CD4-positive, alpha-beta T cell treated with Interleukin-4 for 4 hours (primary cell): Measurements from ENCODE around the gene SHROOM1.
A peak's percentile ranks its signal among the peaks of the same experiment; 100 is the strongest.
"Not testable (repeated sequence)": the region's sequence is repeated elsewhere in the genome, so short reads cannot be mapped to it uniquely, and the experiment has no call there.

Experiments
- DNase-seq: peaks from one replicate; pipeline ENCODE4 v3.0.0-alpha.2; 2020

SHROOM1 gene

DNA sequence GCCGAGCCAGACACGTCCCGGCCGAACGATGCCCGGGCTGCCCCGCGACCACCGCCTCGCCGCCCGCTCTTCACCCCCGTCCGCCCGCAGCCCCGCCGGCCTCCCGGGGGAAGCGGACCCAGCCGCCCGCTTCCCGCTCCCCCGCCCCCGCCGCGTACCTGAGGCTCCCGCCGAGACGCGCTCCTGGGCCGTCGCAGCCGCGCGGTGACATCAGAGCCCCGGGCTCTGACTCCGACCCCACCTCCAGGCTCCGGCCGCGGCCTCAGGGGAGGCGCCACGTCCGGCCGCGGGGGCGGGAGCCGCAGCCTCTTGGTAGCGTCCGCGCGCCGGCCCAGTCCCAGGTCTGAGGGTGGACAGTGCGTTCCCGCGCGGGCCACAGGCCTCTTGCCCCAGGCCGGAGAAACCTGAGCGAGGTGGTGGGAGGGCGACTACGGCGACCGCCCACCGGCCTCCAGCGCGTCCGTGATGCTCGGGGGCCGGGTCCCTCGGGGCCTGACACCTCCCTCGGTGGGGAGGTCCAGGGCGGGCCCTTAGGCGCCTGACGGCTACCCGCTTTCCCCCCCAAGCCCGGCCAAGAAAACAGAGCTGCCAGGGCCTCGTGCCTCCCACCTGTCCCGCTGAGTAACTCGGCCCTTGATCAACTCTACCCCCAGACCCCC, at the start of gene SHROOM1:
TSS of gene SHROOM1 (minus strand) at position 212 of the 659 bp plus-strand sequence. CDS start 4,507 bp downstream, outside the sequence.
- no peak for DNase-seq

DNA sequence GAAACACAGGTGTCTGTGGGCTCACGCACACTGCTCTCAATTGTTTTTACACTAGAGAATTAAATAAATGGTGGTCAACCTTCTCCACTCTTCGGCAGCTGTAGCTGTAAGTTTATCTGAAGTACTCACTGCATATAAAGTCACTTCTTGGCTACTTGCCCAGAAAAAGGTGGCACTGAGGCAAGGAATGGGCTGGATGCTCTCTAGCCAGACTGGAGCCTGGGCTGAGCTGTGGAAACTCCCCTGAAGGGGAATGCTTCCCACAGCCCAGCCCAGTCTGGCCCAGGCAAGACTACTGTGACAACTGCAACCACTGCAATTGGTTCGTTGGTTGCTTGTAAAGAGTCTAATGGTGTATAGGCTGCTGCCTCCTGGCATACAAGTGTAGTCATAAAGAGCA, 47.5 kb upstream of the SHROOM1 start:
- no peak for DNase-seq

DNA sequence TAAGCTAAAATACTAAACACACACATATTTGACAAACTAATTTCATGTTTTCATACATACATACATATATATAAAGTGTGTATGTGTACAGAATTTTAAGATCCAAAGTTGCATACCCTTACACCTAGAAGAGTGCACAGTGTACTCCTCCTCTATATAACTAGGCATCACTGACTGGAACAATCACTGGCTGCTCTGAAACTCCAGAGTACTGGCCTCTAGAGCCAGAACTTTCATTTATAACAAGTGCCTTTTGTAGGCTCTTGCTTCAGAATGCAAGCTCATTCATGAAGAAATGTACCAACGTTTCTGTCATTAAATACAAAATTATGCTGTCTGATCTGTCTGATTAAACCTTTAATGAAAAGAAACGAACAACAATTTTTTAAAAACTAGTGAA, 47.0 kb upstream of the SHROOM1 start:
- no peak for DNase-seq

GRCh38 chr5:132876020-132876759, 45.7 kb upstream of the SHROOM1 start:
- no peak for DNase-seq

- DNase-seq = no peak
These were observed 43.5 kb upstream of the SHROOM1 start for GRCh38 chr5:132873930-132874271.

DNA sequence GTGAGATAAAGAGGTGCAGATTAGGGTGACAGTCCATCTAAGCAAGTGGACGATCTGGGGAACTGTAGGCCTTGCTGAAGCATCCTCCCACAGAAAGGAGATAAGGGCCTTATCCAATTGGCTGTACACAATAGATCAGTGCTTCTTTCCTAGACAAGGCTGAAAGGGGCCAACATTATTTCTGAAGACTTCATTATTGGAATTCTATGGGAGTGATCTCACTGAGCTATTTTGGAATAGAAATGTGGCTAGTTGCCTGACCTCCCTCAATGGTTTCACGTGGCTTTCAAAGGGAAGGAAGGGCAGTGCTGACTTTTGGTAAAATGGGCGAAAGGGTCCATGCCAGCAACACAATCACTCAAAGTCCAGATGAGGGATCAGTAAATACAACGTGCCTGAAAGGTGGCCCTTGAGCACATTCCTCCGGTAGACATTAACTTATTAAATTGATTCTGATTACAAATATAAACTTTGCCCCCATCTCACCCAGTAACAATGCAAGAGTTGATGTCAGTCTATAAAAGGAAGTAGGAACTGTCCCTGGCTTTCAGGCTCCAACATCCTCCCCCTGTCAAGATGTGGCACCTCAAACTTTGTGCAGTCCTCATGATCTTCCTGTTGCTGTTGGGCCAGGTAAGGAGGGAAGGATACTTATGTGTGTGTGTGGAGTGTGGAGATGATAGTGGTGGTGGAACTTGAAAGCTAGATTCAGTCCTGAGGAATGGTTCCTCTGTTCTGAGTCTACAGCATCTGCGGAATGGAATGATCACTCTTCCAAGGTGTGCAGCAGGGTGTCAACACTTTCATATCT, 42.9 kb upstream of the SHROOM1 start, which contains the start of gene LEAP2:
TSS of gene LEAP2 (plus strand) at position 550 of the 811 bp plus-strand sequence. CDS start at position 577, 27 bp downstream.
- DNase-seq = no peak

GRCh38 chr5:132872788-132873118, 42.3 kb upstream of the SHROOM1 start:
- no peak for DNase-seq

- DNase-seq = no peak
These were observed 41.2 kb upstream of the SHROOM1 start for GRCh38 chr5:132871459-132872284.

GRCh38 chr5:132870801-132871200, 40.4 kb upstream of the SHROOM1 start:
- DNase-seq = no peak

GRCh38 chr5:132868754-132869153, 38.3 kb upstream of the SHROOM1 start:
- DNase-seq = no peak

DNA sequence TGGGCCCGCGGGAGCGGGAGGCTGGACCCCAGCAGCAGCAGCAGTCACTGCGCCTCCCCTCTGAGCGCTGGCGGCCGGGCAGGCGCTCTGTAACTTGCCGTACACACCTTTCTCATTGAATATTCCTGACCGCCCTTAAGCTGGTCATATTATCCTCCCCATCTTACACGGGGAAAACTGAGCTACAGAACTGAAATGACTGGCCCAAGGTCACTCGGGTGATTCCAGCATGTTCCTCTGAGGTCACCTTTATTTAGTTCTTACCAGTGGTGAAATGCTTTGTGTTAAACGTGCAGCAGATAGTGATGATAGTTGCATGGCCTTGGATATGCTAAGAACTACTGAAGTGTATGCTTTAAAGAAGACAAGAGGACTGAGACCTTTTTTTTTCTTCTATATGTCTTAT, 36.6 kb upstream of the SHROOM1 start:
- DNase-seq = no peak

DNA sequence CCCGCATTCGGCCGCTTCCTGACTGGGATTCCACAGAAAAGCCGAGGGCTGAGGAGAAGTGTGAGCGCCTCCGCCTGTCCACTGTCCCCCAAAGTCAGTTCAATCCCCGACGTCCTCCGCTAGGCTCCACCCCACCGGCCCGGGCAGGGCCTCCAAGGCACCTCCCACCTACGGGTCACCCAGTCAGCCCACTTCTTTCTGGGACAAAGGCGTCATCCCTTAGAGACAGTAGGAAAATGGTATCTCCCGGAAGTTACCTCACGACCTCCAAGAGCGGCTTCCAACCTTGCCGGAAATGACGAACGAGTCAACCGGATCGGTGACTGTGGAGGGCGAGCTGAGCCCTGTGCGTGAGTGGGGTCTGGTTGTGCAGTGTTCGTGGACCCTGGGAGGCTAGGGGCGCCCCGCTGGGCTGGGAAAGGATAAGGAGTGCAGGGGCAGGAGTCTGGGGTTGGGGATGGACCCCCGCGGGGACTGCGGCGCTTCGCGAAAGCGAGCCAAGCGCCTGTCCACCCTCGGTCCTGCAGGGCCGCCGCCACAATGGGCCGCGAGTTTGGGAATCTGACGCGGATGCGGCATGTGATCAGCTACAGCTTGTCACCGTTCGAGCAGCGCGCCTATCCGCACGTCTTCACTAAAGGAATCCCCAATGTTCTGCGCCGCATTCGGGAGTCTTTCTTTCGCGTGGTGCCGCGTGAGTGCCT, 36.0 kb upstream of the SHROOM1 start, which contains the start of the genes GDF9 and UQCRQ:
TSS of gene GDF9 (minus strand) at position 128 of the 704 bp plus-strand sequence. CDS start 1,936 bp downstream, outside the sequence.
TSS of gene UQCRQ (plus strand) at position 301 of the 704 bp plus-strand sequence. CDS start at position 541, 240 bp downstream.
- DNase-seq = peak; percentile 98

DNA sequence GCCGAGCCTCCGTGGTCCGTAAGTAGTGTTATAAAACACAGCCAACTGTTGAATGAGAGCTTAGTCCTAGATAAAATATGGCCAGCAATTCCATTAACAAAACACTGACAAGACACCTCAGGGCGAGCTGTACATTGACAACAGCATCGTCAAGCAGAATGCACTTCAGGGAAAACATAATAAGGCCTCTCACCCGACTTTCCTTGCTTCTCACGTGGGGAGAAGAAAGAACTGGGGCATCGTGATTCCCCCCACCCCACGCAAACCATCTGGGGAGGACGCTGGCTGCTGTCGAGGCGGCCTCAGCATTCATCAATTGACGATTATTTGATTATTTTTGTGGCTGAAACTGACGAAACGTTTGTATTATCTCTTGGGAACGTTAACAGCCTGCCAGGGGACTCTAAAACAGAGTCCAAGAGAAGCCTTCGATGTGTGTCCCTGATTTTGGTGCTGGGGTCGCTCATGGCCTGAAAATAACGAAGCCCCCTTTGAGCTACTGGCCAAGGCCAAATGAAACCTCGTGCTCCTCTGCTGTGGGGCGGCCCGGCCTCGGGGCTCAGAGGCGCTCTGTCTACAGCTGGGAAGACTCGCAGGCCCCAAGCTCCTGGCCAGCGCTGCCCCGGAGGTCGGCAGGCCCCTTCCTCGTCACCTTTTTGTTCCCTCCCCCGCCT, 35.4 kb upstream of the SHROOM1 start:
- no peak for DNase-seq

- DNase-seq = no peak
These were observed 30.3 kb upstream of the SHROOM1 start for GRCh38 chr5:132860742-132861141.

- DNase-seq = no peak
These were observed 29.5 kb upstream of the SHROOM1 start for GRCh38 chr5:132859889-132860437.

DNA sequence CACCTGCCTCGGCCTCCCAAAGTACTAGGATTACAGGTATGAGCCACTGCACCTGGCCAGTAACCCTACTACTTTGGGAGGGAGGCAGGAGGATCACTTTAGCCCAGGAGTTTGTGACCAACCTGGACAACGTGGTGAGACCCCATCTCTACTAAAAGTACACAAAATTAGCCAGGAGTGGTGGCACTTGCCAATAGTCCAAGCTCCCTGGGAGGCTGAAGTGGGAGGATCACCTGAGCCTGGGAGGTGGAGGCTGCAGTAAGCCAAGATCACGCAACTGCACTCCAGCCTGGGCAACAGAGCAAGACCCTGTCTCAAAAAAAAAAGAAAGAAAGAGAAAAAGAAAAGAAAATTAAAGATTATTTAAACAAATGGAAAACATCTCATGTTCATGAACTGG, 25.6 kb upstream of the SHROOM1 start:
- no peak for DNase-seq

DNA sequence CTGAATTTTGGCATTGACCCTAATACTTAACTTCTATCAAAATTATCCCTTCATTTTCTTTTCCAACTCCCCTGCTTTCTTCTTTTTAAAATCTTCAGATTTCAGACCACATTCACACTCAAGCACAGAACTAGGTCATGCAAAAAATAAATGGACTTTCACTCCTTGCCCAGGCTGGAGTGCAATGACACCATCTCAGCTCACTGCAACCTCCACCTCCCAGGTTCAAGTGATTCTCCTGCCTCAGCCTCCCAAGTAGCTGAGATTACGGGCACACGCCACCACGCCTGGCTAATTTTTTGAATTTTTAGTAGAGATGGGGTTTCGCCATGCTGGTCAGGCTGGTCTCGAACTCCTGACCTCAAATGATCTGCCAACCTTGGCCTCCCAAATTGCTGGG, 24.5 kb upstream of the SHROOM1 start:
- not testable (repeated sequence) for DNase-seq

DNA sequence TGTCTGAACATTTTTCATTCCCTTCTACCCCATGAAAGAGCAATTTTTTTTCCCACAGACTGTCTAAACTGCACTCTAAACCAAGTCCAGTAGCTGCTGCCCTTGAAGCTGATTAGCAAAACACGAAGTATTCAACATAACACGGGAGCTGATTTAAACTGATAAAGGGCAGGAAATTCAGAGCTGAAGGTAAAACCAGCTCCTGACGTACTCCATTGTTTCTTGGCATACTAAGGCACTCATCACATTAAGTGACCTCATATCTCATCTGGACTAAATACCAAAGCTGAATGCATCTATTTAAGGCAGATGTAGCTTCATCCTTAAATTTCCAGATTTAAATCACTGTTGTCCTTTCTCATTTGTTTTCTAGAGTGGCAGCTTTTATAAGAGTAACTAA, 23.9 kb upstream of the SHROOM1 start:
- DNase-seq = no peak

DNA sequence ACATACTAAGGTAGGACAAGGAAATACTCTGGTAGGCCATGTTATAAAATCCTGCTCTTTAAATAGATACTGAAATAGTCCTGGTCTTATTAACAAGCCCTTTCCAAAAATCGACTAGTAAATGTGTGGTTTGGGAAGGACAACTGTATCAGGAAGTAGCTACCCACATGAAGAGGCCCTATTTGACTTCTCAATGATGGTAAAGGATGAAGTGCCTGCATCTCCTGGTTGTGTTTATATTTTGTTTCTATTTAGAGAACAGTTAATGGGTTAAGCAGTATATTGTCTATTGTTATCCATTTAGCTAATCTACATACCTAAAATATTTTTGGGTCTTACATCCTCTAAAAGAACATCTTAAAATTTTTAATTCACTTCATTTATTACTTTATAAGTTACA, 23.3 kb upstream of the SHROOM1 start:
- no peak for DNase-seq

DNA sequence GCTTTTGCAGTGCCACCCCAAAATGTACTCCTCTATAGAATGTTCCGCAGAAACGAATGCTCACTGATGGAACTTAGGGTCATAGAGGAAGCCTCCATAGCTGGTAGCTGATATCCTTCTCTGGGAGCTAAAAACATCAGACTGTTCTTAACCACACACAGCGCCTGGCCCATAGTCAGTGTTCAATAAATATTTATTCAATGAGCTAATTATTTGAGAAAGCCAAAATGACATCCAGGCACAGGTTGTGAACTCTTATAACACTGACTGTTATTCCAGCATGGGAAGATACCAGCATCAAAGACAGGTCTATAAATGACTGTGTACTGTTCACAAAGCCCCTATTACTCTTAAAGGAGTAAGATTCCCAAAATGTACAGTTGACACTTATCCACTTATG, 22.9 kb upstream of the SHROOM1 start:
- no peak for DNase-seq

DNA sequence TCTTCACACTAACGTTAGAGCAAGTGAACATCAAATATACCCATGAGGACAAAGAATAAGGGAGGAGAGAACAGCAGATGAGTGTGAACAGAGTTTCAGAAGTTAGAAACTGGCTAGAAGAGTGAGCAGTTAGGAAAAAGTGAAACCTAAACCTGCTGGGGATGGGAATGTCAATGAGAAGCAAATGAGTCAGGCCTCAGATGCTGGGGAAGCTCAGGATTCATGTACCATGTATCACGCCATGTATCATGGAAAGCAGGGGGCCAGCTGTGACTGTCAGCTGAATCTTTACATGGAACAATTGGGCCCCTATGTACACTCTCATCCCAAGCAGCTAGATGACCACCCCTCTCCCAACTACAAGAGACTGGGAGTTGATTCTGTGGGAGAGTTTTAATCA, 19.6 kb upstream of the SHROOM1 start:
- no peak for DNase-seq
